ENCODE results near the gene SMPD2.

Gene SMPD2, protein sequence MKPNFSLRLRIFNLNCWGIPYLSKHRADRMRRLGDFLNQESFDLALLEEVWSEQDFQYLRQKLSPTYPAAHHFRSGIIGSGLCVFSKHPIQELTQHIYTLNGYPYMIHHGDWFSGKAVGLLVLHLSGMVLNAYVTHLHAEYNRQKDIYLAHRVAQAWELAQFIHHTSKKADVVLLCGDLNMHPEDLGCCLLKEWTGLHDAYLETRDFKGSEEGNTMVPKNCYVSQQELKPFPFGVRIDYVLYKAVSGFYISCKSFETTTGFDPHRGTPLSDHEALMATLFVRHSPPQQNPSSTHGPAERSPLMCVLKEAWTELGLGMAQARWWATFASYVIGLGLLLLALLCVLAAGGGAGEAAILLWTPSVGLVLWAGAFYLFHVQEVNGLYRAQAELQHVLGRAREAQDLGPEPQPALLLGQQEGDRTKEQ

DNA sequence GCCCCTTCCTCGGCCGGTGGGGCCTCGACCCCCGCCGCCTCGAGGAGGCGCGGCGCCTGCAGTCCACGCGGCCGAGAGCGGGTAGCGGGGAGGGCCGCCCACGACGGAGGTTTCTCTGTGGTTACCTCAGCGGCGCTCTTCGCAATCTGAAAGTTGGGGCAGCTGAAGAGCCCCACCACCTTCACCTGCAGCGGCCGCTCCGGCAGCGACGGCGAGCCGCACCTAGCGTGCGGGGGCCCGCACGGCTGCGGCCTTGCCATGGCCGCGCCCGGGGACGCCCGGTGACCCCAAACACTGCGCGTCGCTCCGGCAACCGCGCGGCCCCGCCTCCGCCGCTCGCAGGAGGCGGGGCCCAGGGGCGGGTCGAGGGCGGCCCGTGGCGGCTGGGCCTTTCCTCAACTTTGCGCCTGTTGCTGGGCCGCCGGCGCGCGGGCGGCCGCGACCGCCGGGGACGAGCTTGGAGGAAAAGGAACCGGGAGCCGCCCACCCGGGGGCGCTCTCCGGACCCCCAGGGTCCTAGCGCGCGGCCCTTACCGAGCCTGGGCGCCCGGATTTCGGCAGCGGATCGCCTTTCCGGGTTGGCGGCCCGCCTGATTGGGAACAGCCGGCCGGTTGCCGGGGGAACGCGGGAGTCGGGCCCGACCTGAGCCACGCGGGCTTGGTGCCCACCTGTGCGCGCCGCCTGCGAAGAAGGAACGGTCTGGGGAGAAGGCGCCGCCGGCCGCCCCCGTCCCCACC, at the start of gene SMPD2, which contains the start of gene PPIL6:
SMPD2 (plus strand) TSS at position 394 of the 738 bp plus-strand sequence. CDS start 398 bp downstream, outside the sequence.
PPIL6 (minus strand) TSS at position 298 of the 738 bp plus-strand sequence; CDS start at position 260, 38 bp downstream.
- Histone ChIP-seq H2AFZ (ENCODE audit: low read depth, low read length) (peak within 1 kb of the TSS; percentile 97), H3K4me3 (ENCODE audit: low read length) (peak within 1 kb of the TSS; percentile 96), H3K36me3 (ENCODE audit: insufficient read depth, low read length) (peaks cover 19% of the 10 kb centered on the region), H3K9me3 (ENCODE audit: low read length) (no peaks in the 10 kb centered on the region), H3K4me1 (ENCODE audit: insufficient read depth, low read length) (peaks cover 10% of the 10 kb centered on the region), H3K27me3 (ENCODE audit: insufficient read depth, low read length) (no peaks in the 10 kb centered on the region)

DNA sequence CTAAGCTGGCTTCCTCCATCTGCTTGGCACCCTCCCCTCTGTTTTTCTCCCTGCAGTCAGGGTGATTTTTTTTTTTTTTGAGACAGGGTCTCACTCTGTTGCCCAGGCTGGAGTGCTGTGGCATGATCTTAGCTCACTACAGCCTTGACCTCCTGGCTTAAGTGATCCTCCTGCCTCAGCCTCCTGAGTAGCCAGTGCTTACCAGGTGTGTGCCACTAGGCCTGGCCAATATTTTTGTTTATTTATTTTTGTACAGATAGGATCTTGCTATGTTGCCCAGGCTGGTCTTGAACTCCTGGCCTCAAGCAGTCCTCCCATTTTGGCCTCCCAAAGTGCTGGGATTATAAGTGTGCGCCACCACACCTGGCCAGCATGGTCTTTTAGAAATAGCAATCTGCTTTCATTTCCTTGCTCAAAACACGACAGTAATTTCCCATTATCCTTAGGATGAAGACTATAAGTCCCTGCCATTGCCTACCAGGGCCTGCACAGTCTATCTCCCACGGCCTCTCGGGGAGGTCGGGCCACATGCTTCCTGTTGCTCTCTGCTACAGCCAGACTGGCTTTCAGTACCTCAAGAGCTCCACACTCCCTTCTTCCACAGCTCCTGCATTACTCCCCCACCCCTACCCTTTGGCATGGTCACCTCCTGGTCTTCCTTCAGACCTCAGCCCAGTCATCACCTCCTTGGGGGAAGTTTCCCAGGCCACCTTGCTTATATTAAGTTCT, 47.2 kb upstream of the SMPD2 start:
- Histone ChIP-seq H2AFZ (ENCODE audit: low read depth, low read length) (no peak overlapping the region), H3K9me3 (ENCODE audit: low read length) (no peaks in the 10 kb centered on the region), H3K4me1 (ENCODE audit: insufficient read depth, low read length) (no peaks in the 10 kb centered on the region), H3K4me3 (ENCODE audit: low read length) (no peak overlapping the region), H3K36me3 (ENCODE audit: insufficient read depth, low read length) (no peaks in the 10 kb centered on the region), H3K27me3 (ENCODE audit: insufficient read depth, low read length) (no peaks in the 10 kb centered on the region)

- Histone ChIP-seq H3K4me1 (ENCODE audit: insufficient read depth, low read length) (no peaks in the 10 kb centered on the region), H3K4me3 (ENCODE audit: low read length) (no peak overlapping the region), H3K27me3 (ENCODE audit: insufficient read depth, low read length) (no peaks in the 10 kb centered on the region), H3K36me3 (ENCODE audit: insufficient read depth, low read length) (no peaks in the 10 kb centered on the region), H2AFZ (ENCODE audit: low read depth, low read length) (no peak overlapping the region), H3K9me3 (ENCODE audit: low read length) (no peaks in the 10 kb centered on the region)
Observed at GRCh38 chr6:109393886-109394281, 46.6 kb upstream of the SMPD2 start.

DNA sequence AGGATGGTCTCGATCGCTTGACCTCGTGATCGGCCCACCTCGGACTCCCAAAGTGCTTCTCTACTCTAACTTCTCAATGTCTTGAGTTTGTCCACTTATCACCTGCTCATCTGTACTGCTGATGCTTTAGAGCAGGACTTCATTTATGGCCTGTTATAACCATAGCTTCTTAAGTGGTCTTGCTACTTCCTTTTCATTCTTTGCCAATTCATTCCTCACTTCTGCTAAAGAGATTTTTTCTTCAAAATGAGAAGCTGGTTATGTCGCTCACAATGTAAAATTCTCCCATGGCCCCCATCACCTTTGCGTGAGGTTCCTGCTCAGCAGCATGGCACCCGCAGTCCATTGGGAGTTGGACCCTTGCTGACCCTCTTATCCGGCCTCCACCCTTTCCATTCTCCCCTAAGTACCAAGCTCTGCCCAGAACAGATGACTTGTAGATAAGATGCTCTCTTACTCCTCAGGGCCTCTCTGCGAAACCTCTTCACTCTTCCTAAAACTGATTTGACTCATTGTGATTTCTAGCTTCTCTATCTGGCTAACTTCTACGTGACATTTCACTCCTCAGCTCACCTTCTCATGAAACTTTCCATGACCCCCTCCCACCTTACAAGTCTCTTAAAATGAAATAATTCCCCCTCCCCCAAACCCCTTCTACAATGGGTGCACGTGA, 44.3 kb upstream of the SMPD2 start:
- Histone ChIP-seq H3K4me1 (ENCODE audit: insufficient read depth, low read length) (no peaks in the 10 kb centered on the region), H2AFZ (ENCODE audit: low read depth, low read length) (no peak overlapping the region), H3K27me3 (ENCODE audit: insufficient read depth, low read length) (no peaks in the 10 kb centered on the region), H3K36me3 (ENCODE audit: insufficient read depth, low read length) (no peaks in the 10 kb centered on the region), H3K4me3 (ENCODE audit: low read length) (no peak overlapping the region), H3K9me3 (ENCODE audit: low read length) (no peaks in the 10 kb centered on the region)

DNA sequence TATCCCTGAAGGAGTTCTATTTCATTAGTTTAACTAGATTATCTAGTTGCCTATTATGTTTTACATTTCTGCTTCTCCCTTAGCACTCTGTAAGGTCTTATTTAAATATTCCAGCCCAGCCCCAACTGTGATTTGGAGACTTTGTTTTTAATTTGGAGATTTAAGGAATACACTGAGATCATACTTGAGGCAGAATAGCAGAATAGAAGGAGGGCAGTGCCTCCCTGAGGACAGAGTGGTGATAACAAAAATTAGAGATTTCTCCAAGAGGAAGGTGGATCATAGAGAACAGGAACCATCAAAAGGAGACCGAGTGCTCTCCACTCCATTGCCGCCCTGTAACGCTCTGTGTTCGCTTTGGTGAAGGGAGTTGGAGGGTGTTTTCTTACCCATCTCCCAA, 43.5 kb upstream of the SMPD2 start:
- Histone ChIP-seq H3K27me3 (ENCODE audit: insufficient read depth, low read length) (no peaks in the 10 kb centered on the region), H3K36me3 (ENCODE audit: insufficient read depth, low read length) (no peaks in the 10 kb centered on the region)

GRCh38 chr6:109406196-109406595, 34.3 kb upstream of the SMPD2 start:
- H3K4me1 ChIP-seq (ENCODE audit: insufficient read depth, low read length): no peaks in the 10 kb centered on the region
- no peaks in the 10 kb centered on the region for H3K36me3 ChIP-seq (ENCODE audit: insufficient read depth, low read length)
- H3K27me3 ChIP-seq (ENCODE audit: insufficient read depth, low read length): no peaks in the 10 kb centered on the region
- no peak overlapping the region for H2AFZ ChIP-seq (ENCODE audit: low read depth, low read length)
- H3K9me3 ChIP-seq (ENCODE audit: low read length): no peaks in the 10 kb centered on the region
- H3K4me3 ChIP-seq (ENCODE audit: low read length): no peak overlapping the region

More for the DNA sequence above, 43.5 kb upstream of the SMPD2 start:
- H3K9me3 ChIP-seq (ENCODE audit: low read length): no peaks in the 10 kb centered on the region
- H2AFZ ChIP-seq (ENCODE audit: low read depth, low read length): no peak overlapping the region
- no peak overlapping the region for H3K4me3 ChIP-seq (ENCODE audit: low read length)
- no peaks in the 10 kb centered on the region for H3K4me1 ChIP-seq (ENCODE audit: insufficient read depth, low read length)

DNA sequence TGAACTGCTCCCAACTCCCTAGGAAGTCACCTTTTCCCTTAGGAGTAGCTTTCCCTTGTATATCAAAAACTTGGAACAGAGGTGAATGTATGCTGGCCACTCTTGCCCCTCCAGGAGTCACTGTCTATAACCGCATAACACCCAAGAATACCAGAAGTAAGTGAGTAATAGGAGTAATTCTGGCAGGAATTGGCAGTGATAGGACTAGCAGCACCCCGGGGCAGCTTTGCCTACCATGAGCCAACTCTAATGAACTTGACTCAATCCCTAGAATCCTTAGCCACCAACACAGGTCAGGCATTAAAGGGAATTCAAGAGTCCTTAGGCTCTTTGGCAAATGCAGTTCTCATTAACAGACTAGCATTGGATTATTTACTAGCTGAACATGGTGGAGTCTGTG, 29.5 kb upstream of the SMPD2 start:
- H3K36me3 ChIP-seq (ENCODE audit: insufficient read depth, low read length): no peaks in the 10 kb centered on the region
- H2AFZ ChIP-seq (ENCODE audit: low read depth, low read length): no peak overlapping the region
- H3K4me3 ChIP-seq (ENCODE audit: low read length): no peak overlapping the region
- no peaks in the 10 kb centered on the region for H3K9me3 ChIP-seq (ENCODE audit: low read length)
- no peaks in the 10 kb centered on the region for H3K4me1 ChIP-seq (ENCODE audit: insufficient read depth, low read length)
- no peaks in the 10 kb centered on the region for H3K27me3 ChIP-seq (ENCODE audit: insufficient read depth, low read length)

- H3K4me1 ChIP-seq (ENCODE audit: insufficient read depth, low read length): no peaks in the 10 kb centered on the region
- H3K27me3 ChIP-seq (ENCODE audit: insufficient read depth, low read length): no peaks in the 10 kb centered on the region
- H2AFZ ChIP-seq (ENCODE audit: low read depth, low read length): no peak overlapping the region
- no peaks in the 10 kb centered on the region for H3K36me3 ChIP-seq (ENCODE audit: insufficient read depth, low read length)
- no peak overlapping the region for H3K4me3 ChIP-seq (ENCODE audit: low read length)
- no peaks in the 10 kb centered on the region for H3K9me3 ChIP-seq (ENCODE audit: low read length)
Observed at GRCh38 chr6:109417646-109418045, 22.9 kb upstream of the SMPD2 start.

- Histone ChIP-seq H3K27me3 (ENCODE audit: insufficient read depth, low read length) (no peaks in the 10 kb centered on the region), H3K9me3 (ENCODE audit: low read length) (no peaks in the 10 kb centered on the region), H3K4me1 (ENCODE audit: insufficient read depth, low read length) (no peaks in the 10 kb centered on the region), H3K4me3 (ENCODE audit: low read length) (no peak overlapping the region), H2AFZ (ENCODE audit: low read depth, low read length) (no peak overlapping the region), H3K36me3 (ENCODE audit: insufficient read depth, low read length) (no peaks in the 10 kb centered on the region)
Observed at GRCh38 chr6:109420751-109421150, 19.8 kb upstream of the SMPD2 start.

GRCh38 chr6:109421184-109421583, 19.3 kb upstream of the SMPD2 start:
- Histone ChIP-seq H3K4me1 (ENCODE audit: insufficient read depth, low read length) (no peaks in the 10 kb centered on the region), H2AFZ (ENCODE audit: low read depth, low read length) (no peak overlapping the region), H3K36me3 (ENCODE audit: insufficient read depth, low read length) (no peaks in the 10 kb centered on the region), H3K27me3 (ENCODE audit: insufficient read depth, low read length) (no peaks in the 10 kb centered on the region), H3K9me3 (ENCODE audit: low read length) (no peaks in the 10 kb centered on the region), H3K4me3 (ENCODE audit: low read length) (no peak overlapping the region)

- H2AFZ ChIP-seq (ENCODE audit: low read depth, low read length): no peak overlapping the region
- no peaks in the 10 kb centered on the region for H3K4me1 ChIP-seq (ENCODE audit: insufficient read depth, low read length)
- no peak overlapping the region for H3K4me3 ChIP-seq (ENCODE audit: low read length)
- H3K36me3 ChIP-seq (ENCODE audit: insufficient read depth, low read length): no peaks in the 10 kb centered on the region
- H3K27me3 ChIP-seq (ENCODE audit: insufficient read depth, low read length): no peaks in the 10 kb centered on the region
- H3K9me3 ChIP-seq (ENCODE audit: low read length): no peaks in the 10 kb centered on the region
Observed at GRCh38 chr6:109424946-109425345, 15.6 kb upstream of the SMPD2 start.

- no peak overlapping the region for H3K4me3 ChIP-seq (ENCODE audit: low read length)
Observed at GRCh38 chr6:109428889-109429477, 11.5 kb upstream of the SMPD2 start.

More at GRCh38 chr6:109428889-109429477, 11.5 kb upstream of the SMPD2 start:
- no peaks in the 10 kb centered on the region for H3K9me3 ChIP-seq (ENCODE audit: low read length)
- no peaks in the 10 kb centered on the region for H3K36me3 ChIP-seq (ENCODE audit: insufficient read depth, low read length)
- no peaks in the 10 kb centered on the region for H3K27me3 ChIP-seq (ENCODE audit: insufficient read depth, low read length)
- no peak overlapping the region for H2AFZ ChIP-seq (ENCODE audit: low read depth, low read length)
- H3K4me1 ChIP-seq (ENCODE audit: insufficient read depth, low read length): no peaks in the 10 kb centered on the region
